Activated CD4-positive, alpha-beta T cell treated with anti-CD3 and anti-CD28 coated beads, Interleukin-2, amount 50 U/mL, for 4 hours (primary cell): ENCODE measurements around the gene RSAD2.
"Not testable (repeated sequence)": the region's sequence is repeated elsewhere in the genome, so short reads cannot be mapped to it uniquely, and the experiment has no call there.

ENCODE experiments used
- DNase-seq, 2 experiments: peaks; one replicate each; pipeline ENCODE4 v3.0.0-alpha.2; 2020

Gene RSAD2

GRCh38 chr2:6928452-6928851 is 50.9 kb downstream of the RSAD2 start:
- DNase-seq, result no peak

- DNase-seq, result no peak
These were observed 51.7 kb downstream of the RSAD2 start for GRCh38 chr2:6929196-6929819.

- no peak for DNase-seq
These were observed 53.5 kb downstream of the RSAD2 start for GRCh38 chr2:6930923-6931647.

- no peak for DNase-seq
These were observed 54.2 kb downstream of the RSAD2 start for GRCh38 chr2:6931753-6932152.

- no peak for DNase-seq
These were observed 54.6 kb downstream of the RSAD2 start for GRCh38 chr2:6932206-6932605.

GRCh38 chr2:6932828-6933227 is 55.3 kb downstream of the RSAD2 start:
- no peak for DNase-seq

- DNase-seq, result no peak
These were observed 56.3 kb downstream of the RSAD2 start for GRCh38 chr2:6933911-6934310.

GRCh38 chr2:6934345-6934744 is 56.8 kb downstream of the RSAD2 start:
- DNase-seq, result no peak

GRCh38 chr2:6934758-6935651 is 57.4 kb downstream of the RSAD2 start:
- DNase-seq, result no peak

GRCh38 chr2:6935652-6936020 is 58.1 kb downstream of the RSAD2 start:
- DNase-seq, result not testable (repeated sequence)

- DNase-seq, result no peak
These were observed 59.6 kb downstream of the RSAD2 start for GRCh38 chr2:6937157-6937556.

- no peak for DNase-seq
These were observed 60.0 kb downstream of the RSAD2 start for GRCh38 chr2:6937582-6937981.

- no peak for DNase-seq
These were observed 61.5 kb downstream of the RSAD2 start for GRCh38 chr2:6939071-6939470.

- no peak for DNase-seq
These were observed 63.2 kb downstream of the RSAD2 start for GRCh38 chr2:6940820-6941219.

- no peak for DNase-seq
These were observed 63.9 kb downstream of the RSAD2 start for GRCh38 chr2:6941299-6942046.

GRCh38 chr2:6942848-6943247 is 65.3 kb downstream of the RSAD2 start:
- no peak for DNase-seq

- DNase-seq, result no peak
These were observed 65.9 kb downstream of the RSAD2 start for GRCh38 chr2:6943523-6943922.

GRCh38 chr2:6943971-6944370 is 66.4 kb downstream of the RSAD2 start:
- no peak for DNase-seq

GRCh38 chr2:6944555-6944954 is 67.0 kb downstream of the RSAD2 start:
- DNase-seq, result no peak

- no peak for DNase-seq
These were observed 67.7 kb downstream of the RSAD2 start for GRCh38 chr2:6945087-6945813.

GRCh38 chr2:6945821-6946220 is 68.2 kb downstream of the RSAD2 start:
- DNase-seq, result no peak

GRCh38 chr2:6946722-6947121 is 69.1 kb downstream of the RSAD2 start:
- DNase-seq, result no peak
